Vagina (tissue), 2 donors: Measurements from ENCODE around the gene MAZ.
A peak's percentile ranks its signal among the peaks of the same experiment; 100 is the strongest.

Experiments used
- POLR2A ChIP-seq, 2 donors: fragments of 450-650 bp; IDR thresholded peaks; one replicate each; pipeline ENCODE4 v1.6.1; 2017; ENCODE audit warnings: antibody characterized with exemption in 2 of 2, mild to moderate bottlenecking in 2 of 2, moderate library complexity in 2 of 2
- POLR2AphosphoS5 ChIP-seq, 2 donors: sonication (generic); formaldehyde crosslinking; IDR thresholded peaks; one replicate each; pipeline ENCODE4 v1.9.0; 2017; ENCODE audit warnings: antibody characterized with exemption in 2 of 2, mild to moderate bottlenecking in 2 of 2, low read depth in 1 of 2; ENCODE audit not compliant: insufficient read depth in 1 of 2
- TF ChIP-seq, protein P1 (sequence below), 3 experiments: fragments of 450-650 bp in 2 of 3; fragments of 200-600 bp in 1 of 3; sonication (generic) in 1 of 3; IDR thresholded peaks; one replicate each; pipeline ENCODE4 v1.5.1; 2017 to 2019; ENCODE audit warnings: antibody characterized with exemption in 3 of 3, mild to moderate bottlenecking in 2 of 3, moderate library complexity in 2 of 3

DNA sequence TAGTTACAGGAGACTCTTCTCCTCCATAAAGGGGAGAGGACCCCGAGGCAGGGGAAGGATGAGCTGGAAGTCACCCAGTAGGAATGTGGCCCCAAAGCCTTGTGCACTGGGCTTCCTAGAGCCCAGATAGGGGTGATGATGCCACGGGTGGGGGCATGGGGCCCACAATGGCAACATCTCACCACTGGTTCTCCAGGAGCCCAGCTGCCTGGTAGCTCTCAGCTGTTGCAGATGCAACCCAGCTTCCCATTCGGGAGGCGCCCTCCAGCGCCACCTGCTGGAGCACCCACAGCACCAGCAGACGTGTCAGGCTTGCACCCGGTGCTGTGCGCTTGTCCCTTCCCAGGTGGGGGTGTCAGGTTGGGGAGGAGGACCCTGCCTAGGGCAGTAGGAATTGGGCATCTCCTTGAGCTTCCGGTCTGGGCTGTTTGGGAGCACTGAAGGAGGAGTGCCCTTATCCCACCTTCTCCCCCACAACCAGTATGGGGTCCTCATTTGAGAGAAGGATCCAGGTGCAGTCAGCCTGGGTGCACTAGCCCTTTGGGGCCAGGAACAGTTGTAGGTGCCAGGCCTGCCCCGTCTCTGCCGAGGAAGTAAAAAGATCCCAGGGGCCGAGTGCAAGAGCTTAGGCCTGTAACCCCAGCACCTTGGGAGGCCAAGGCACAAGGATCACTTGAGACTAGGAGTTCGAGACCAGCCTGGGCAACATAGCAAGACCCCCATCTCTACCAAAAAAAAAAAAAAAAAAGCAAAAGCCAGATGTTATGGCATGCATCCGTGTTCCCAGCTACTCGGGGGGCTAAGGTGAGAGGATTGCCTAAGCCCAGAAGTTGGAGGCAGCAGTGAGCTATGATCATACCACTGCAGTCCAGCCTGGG is 42.3 kb downstream of the MAZ start:
- TF ChIP-seq, protein P1, sequence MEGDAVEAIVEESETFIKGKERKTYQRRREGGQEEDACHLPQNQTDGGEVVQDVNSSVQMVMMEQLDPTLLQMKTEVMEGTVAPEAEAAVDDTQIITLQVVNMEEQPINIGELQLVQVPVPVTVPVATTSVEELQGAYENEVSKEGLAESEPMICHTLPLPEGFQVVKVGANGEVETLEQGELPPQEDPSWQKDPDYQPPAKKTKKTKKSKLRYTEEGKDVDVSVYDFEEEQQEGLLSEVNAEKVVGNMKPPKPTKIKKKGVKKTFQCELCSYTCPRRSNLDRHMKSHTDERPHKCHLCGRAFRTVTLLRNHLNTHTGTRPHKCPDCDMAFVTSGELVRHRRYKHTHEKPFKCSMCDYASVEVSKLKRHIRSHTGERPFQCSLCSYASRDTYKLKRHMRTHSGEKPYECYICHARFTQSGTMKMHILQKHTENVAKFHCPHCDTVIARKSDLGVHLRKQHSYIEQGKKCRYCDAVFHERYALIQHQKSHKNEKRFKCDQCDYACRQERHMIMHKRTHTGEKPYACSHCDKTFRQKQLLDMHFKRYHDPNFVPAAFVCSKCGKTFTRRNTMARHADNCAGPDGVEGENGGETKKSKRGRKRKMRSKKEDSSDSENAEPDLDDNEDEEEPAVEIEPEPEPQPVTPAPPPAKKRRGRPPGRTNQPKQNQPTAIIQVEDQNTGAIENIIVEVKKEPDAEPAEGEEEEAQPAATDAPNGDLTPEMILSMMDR (IDR thresholded peaks at IDR 0.05): peak; percentile 62 to 72 (median 70)
- peak in 1 of 2 donors; percentile 37 for TF ChIP-seq POLR2AphosphoS5 (IDR thresholded peaks at IDR 0.05; ENCODE audit: insufficient read depth in 1 of 2, low read depth in 1 of 2)
- TF ChIP-seq POLR2A (IDR thresholded peaks at IDR 0.05): no peak
